ENCODE data around the gene GHRHR. TPM values are rescaled to one million over a fixed set of nuclear protein-coding genes. Genes with fewer than 3 reads are reported as not detected.

Gene GHRHR
- total RNA-seq, 1 experiment from 2014 or later: not detected

DNA sequence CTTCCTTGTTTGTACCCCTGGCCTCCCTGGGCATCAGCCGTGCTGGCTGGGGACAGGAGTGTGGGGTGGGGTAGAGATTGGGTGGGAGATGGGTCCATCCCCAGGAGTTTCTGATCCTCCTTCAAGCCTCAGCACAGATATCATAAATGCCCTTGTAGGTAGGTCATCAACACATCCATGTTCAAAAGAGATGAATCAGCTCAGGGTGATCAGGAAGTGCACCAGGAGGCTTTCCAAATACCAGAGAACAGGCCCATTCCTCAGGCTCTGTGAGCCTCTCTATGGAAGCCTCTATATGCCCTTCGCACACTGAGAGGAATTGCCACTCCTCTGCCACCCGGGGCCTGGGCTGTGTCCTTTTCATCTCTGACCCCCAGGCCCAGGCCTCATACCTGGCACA is 56.4 kb downstream of the GHRHR start:
- ChIA-PET POLR2A (no interaction called here), CTCF (no interaction called here)
- peaks cover 9% of the 10 kb centered on the region for H3K27me3 Mint-ChIP-seq (ENCODE audit: insufficient read depth, unreplicated experiment)
- Histone ChIP-seq H3K36me3 (ENCODE audit: control insufficient read depth, insufficient read depth, low read length) (no peaks in the 10 kb centered on the region), H3K4me3 (ENCODE audit: low read depth, low read length) (no peak overlapping the region), H3K4me1 (no peaks in the 10 kb centered on the region), H3K9me3 (no peaks in the 10 kb centered on the region), H3K27me3 (replicated peaks; ENCODE audit: control insufficient read depth, insufficient read depth, low read length) (no peaks in the 10 kb centered on the region)
- H3K9me3 Mint-ChIP-seq (ENCODE audit: unreplicated experiment): no peaks in the 10 kb centered on the region
- H3K4me1 Mint-ChIP-seq (ENCODE audit: low read depth, unreplicated experiment): no peaks in the 10 kb centered on the region
- no peak overlapping the region for H3K4me3 Mint-ChIP-seq (ENCODE audit: unreplicated experiment)
- intact Hi-C loops (cut with micrococcal nuclease; ENCODE audit: unreplicated experiment): no loop called here
- no peak for DNase-seq
- H3K27ac Mint-ChIP-seq (ENCODE audit: unreplicated experiment): no peak overlapping the region
- no TSS peak for BruUV-seq (replicated peaks)
- no peak for TF ChIP-seq CTCF (IDR thresholded peaks at IDR 0.05; ENCODE audit: insufficient read depth in 1 of 2, low read depth in 1 of 2, low read length in 1 of 2, severe bottlenecking in 1 of 2, unreplicated experiment in 1 of 2)
- H3K36me3 Mint-ChIP-seq (ENCODE audit: insufficient read depth, unreplicated experiment): no peaks in the 10 kb centered on the region

GRCh38 chr7:31020652-31021051 is 56.9 kb downstream of the GHRHR start:
- H3K4me1 ChIP-seq: no peaks in the 10 kb centered on the region
- CTCF ChIA-PET: no interaction called here
- no peak for TF ChIP-seq CTCF (IDR thresholded peaks at IDR 0.05; ENCODE audit: insufficient read depth in 1 of 2, low read depth in 1 of 2, low read length in 1 of 2, severe bottlenecking in 1 of 2, unreplicated experiment in 1 of 2)
- POLR2A ChIA-PET: no interaction called here
- no peaks in the 10 kb centered on the region for H3K36me3 ChIP-seq (ENCODE audit: control insufficient read depth, insufficient read depth, low read length)
- Mint-ChIP-seq H3K4me1 (ENCODE audit: low read depth, unreplicated experiment) (no peaks in the 10 kb centered on the region), H3K9me3 (ENCODE audit: unreplicated experiment) (no peaks in the 10 kb centered on the region), H3K36me3 (ENCODE audit: insufficient read depth, unreplicated experiment) (no peaks in the 10 kb centered on the region), H3K27ac (ENCODE audit: unreplicated experiment) (no peak overlapping the region), H3K27me3 (ENCODE audit: insufficient read depth, unreplicated experiment) (peaks cover 8% of the 10 kb centered on the region), H3K4me3 (ENCODE audit: unreplicated experiment) (no peak overlapping the region)
- H3K27me3 ChIP-seq (replicated peaks; ENCODE audit: control insufficient read depth, insufficient read depth, low read length): no peaks in the 10 kb centered on the region
- BruUV-seq (replicated peaks): no TSS peak
- H3K4me3 ChIP-seq (ENCODE audit: low read depth, low read length): no peak overlapping the region
- intact Hi-C loops (cut with micrococcal nuclease; ENCODE audit: unreplicated experiment): no loop called here
- DNase-seq: no peak
- no peaks in the 10 kb centered on the region for H3K9me3 ChIP-seq

- no peak for TF ChIP-seq CTCF (IDR thresholded peaks at IDR 0.05; ENCODE audit: insufficient read depth in 1 of 2, low read depth in 1 of 2, low read length in 1 of 2, severe bottlenecking in 1 of 2, unreplicated experiment in 1 of 2)
- H3K27me3 ChIP-seq (replicated peaks; ENCODE audit: control insufficient read depth, insufficient read depth, low read length): no peaks in the 10 kb centered on the region
- Mint-ChIP-seq H3K4me3 (ENCODE audit: unreplicated experiment) (no peak overlapping the region), H3K27ac (ENCODE audit: unreplicated experiment) (no peak overlapping the region), H3K4me1 (ENCODE audit: low read depth, unreplicated experiment) (no peaks in the 10 kb centered on the region), H3K9me3 (ENCODE audit: unreplicated experiment) (no peaks in the 10 kb centered on the region), H3K36me3 (ENCODE audit: insufficient read depth, unreplicated experiment) (no peaks in the 10 kb centered on the region), H3K27me3 (ENCODE audit: insufficient read depth, unreplicated experiment) (peaks cover 6% of the 10 kb centered on the region)
- no peak overlapping the region for H3K4me3 ChIP-seq (ENCODE audit: low read depth, low read length)
- H3K36me3 ChIP-seq (ENCODE audit: control insufficient read depth, insufficient read depth, low read length): no peaks in the 10 kb centered on the region
- no peak for DNase-seq
- no peaks in the 10 kb centered on the region for H3K9me3 ChIP-seq
- H3K4me1 ChIP-seq: no peaks in the 10 kb centered on the region
- ChIA-PET POLR2A (no interaction called here), CTCF (no interaction called here)
- no TSS peak for BruUV-seq (replicated peaks)
- intact Hi-C loops (cut with micrococcal nuclease; ENCODE audit: unreplicated experiment): no loop called here
These were observed 58.4 kb downstream of the GHRHR start for GRCh38 chr7:31022117-31022516.

Data from Caco-2 (cell line).